ENCODE measurements around the gene MACROD1.

The MACROD1 gene

GRCh38 chr11:64126371-64126770 lies 39.5 kb downstream of the MACROD1 start:
- H3K27ac ChIP-seq, result no peak overlapping the region
- H3K36me3 ChIP-seq (ENCODE audit: control insufficient read depth, insufficient read depth, low read length), result no peaks in the 10 kb centered on the region
- no peaks in the 10 kb centered on the region for H3K27me3 ChIP-seq (ENCODE audit: control insufficient read depth, insufficient read depth, low read length)
- no peaks in the 10 kb centered on the region for H3K4me1 ChIP-seq
- TF ChIP-seq CTCF (IDR thresholded peaks at IDR 0.05), result no peak
- no peak overlapping the region for H2AFZ ChIP-seq
- H3K79me2 ChIP-seq, result no peaks in the 10 kb centered on the region
- no peak overlapping the region for H3K9ac ChIP-seq
- no peaks in the 10 kb centered on the region for H3K9me3 ChIP-seq (ENCODE audit: control insufficient read depth, low read length)
- no peak overlapping the region for H3K4me2 ChIP-seq (ENCODE audit: low read length)
- no peak overlapping the region for H3K4me3 ChIP-seq (ENCODE audit: low read depth, low read length)

DNA sequence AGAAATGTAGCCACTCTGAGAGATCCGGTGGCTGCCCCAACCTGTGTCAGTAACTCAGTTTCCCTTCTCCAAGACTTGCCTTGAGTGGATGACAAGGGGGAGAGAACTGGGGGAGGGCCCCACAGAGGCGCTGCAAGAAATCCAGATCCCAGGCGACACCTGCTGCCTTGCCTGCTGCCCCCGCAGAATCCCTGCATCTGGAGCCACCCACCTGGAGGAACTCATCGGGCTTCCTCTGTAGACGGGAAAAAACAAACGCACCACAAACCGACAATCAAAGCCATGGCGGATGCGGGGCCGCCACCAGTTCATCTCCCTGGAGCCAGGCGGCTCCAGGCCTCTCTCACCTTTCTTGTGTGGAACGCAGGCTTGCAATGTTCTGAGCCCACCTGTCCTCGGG lies 40.2 kb downstream of the MACROD1 start:
- Histone ChIP-seq H3K27me3 (ENCODE audit: control insufficient read depth, insufficient read depth, low read length) (no peaks in the 10 kb centered on the region), H3K9me3 (ENCODE audit: control insufficient read depth, low read length) (no peaks in the 10 kb centered on the region), H3K4me2 (ENCODE audit: low read length) (no peak overlapping the region), H2AFZ (no peak overlapping the region), H3K79me2 (no peaks in the 10 kb centered on the region), H3K4me1 (no peaks in the 10 kb centered on the region), H3K36me3 (ENCODE audit: control insufficient read depth, insufficient read depth, low read length) (no peaks in the 10 kb centered on the region), H3K27ac (no peak overlapping the region), H3K9ac (no peak overlapping the region), H3K4me3 (ENCODE audit: low read depth, low read length) (no peak overlapping the region)
- no peak for TF ChIP-seq CTCF (IDR thresholded peaks at IDR 0.05)

DNA sequence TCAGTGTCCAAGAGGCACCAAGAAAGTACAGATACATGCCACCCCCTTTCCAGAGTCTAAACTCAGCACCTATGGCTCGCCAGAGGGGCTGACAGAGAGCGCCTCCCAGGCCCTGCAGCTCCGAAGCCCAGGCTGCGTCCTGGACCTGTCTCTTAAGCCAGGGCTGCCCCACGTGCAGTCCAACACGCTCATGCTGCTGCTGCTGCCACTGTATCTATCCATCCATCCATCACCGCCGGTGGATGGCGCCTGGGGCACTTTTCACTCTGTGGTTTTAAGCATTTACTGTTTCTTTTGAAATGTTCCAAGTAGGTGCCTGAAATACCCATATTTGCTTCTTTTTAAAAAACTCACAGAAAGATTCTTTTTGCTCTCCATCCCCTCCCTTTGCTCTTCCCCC lies 41.8 kb downstream of the MACROD1 start:
- H3K9ac ChIP-seq, result no peak overlapping the region

DNA sequence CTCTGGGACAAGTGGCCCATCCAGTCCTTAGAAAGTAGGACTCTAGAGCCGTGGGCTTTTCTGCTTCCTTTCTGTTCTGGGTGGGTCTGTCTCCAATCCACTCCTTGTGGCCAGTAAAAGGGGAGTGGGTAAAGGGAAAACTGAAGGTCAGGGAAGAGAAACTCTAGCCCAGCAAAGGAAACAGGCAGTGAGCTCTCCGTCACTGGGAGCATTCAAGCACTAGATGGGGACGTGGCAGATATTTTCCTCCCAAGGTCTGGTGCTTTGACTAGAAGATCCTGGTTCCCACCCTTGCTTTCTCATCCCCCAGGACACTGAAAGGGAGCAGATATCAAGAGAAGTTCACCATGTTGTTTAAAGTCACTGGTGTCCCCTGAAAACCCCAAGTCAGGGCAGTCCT lies 42.2 kb downstream of the MACROD1 start:
- H3K9me3 ChIP-seq (ENCODE audit: control insufficient read depth, low read length), result no peaks in the 10 kb centered on the region
- no peaks in the 10 kb centered on the region for H3K79me2 ChIP-seq
- TF ChIP-seq CTCF (IDR thresholded peaks at IDR 0.05), result no peak
- no peaks in the 10 kb centered on the region for H3K36me3 ChIP-seq (ENCODE audit: control insufficient read depth, insufficient read depth, low read length)
- no peak overlapping the region for H2AFZ ChIP-seq
- H3K27ac ChIP-seq, result no peak overlapping the region
- H3K9ac ChIP-seq, result no peak overlapping the region
- H3K4me2 ChIP-seq (ENCODE audit: low read length), result no peak overlapping the region
- H3K4me3 ChIP-seq (ENCODE audit: low read depth, low read length), result no peak overlapping the region
- H3K4me1 ChIP-seq, result no peaks in the 10 kb centered on the region
- H3K27me3 ChIP-seq (ENCODE audit: control insufficient read depth, insufficient read depth, low read length), result no peaks in the 10 kb centered on the region

More for the DNA sequence above, 41.8 kb downstream of the MACROD1 start:
- H3K9me3 ChIP-seq (ENCODE audit: control insufficient read depth, low read length), result no peaks in the 10 kb centered on the region
- TF ChIP-seq CTCF (IDR thresholded peaks at IDR 0.05), result no peak
- H3K36me3 ChIP-seq (ENCODE audit: control insufficient read depth, insufficient read depth, low read length), result no peaks in the 10 kb centered on the region
- H3K4me1 ChIP-seq, result no peaks in the 10 kb centered on the region
- no peaks in the 10 kb centered on the region for H3K79me2 ChIP-seq
- H3K4me3 ChIP-seq (ENCODE audit: low read depth, low read length), result no peak overlapping the region
- no peak overlapping the region for H3K4me2 ChIP-seq (ENCODE audit: low read length)
- H3K27me3 ChIP-seq (ENCODE audit: control insufficient read depth, insufficient read depth, low read length), result no peaks in the 10 kb centered on the region
- H3K27ac ChIP-seq, result no peak overlapping the region
- no peak overlapping the region for H2AFZ ChIP-seq
